Adrenal gland (tissue), 12 donors: ENCODE data around the gene PCDHB9. TPM values are rescaled to one million over a fixed set of nuclear protein-coding genes. Genes with fewer than 3 reads are reported as not detected.

ENCODE experiments used
- DNase-seq, 7 donors: peaks; one replicate each; pipeline ENCODE4 v3.0.0-alpha.2; 2019 to 2020
- H3K27ac ChIP-seq, 5 donors: fragments of 200-600 bp; sonication (generic) in 4 of 5; 1 replicate in 3 of 5; 2 replicates in 2 of 5; pipeline versions ENCODE4 v1.5.1 to v1.8.0; 2016 to 2020; ENCODE audit warnings: mild to moderate bottlenecking in 1 of 5
- H3K27me3 ChIP-seq: fragments of 200-600 bp; 2 replicates; pipeline ENCODE4 v1.8.0; 2021
- H3K36me3 ChIP-seq, 2 donors: fragments of 200-600 bp; replicated peaks in 1 of 2; 1 replicate in 1 of 2; 2 replicates in 1 of 2; pipeline versions ENCODE4 v1.5.1 to v1.8.0; 2018 to 2022
- H3K4me1 ChIP-seq, 2 donors: fragments of 200-600 bp; replicated peaks in 1 of 2; 1 replicate in 1 of 2; 2 replicates in 1 of 2; pipeline versions ENCODE4 v1.5.1 to v1.8.0; 2018 to 2021
- H3K4me3 ChIP-seq, 4 donors: fragments of 200-600 bp; sonication (generic) in 3 of 4; one replicate each; pipeline ENCODE4 v1.5.1; 2016 to 2018
- H3K9me3 ChIP-seq, 3 donors: fragments of 200-600 bp; sonication (generic) in 1 of 3; replicated peaks in 1 of 3; 1 replicate in 2 of 3; 2 replicates in 1 of 3; pipeline versions ENCODE4 v1.5.1 to v1.8.0; 2016 to 2021
- POLR2A ChIP-seq, 2 donors: fragments of 450-650 bp; IDR thresholded peaks; one replicate each; pipeline ENCODE4 v1.6.1; 2017; ENCODE audit warnings: antibody characterized with exemption in 2 of 2, mild to moderate bottlenecking in 2 of 2, moderate library complexity in 1 of 2
- WGBS, 4 donors: extraction: QIAGEN DNeasy Blood & Tissue Kit in 2 of 4; methylation state at CpG; one replicate each; pipeline versions ENCODE4 v1.1.5 to v1.1.7; 2013 to 2017; 5-methylcytosine and 5-hydroxymethylcytosine counted together
- intact Hi-C, 2 donors: fragments of 100-400 bp; cut with DNase I; formaldehyde crosslinking; loops; one replicate each; pipeline versions ENCODE4 v1.14.1 to v1.15.0; 2022 to 2023
- polyA plus RNA-seq, 3 donors: library from polyadenylated mRNA; stranded (reverse); fragments of 200-250 nt in 2 of 3; fragments of 350-450 nt in 1 of 3; fragmentation: Illumina TruSeq in 1 of 3; extraction: RNeasy Lipid Tissue Mini Kit (QIAGEN cat#74804) in 1 of 3; gene quantifications; one replicate each; pipeline ENCODE4 v1.2.3, GENCODE V29; 2013 to 2014
- total RNA-seq, 9 donors: library from RNA; depleted of rRNA in 4 of 9; stranded (reverse); fragments of >200 nt in 4 of 9; fragments of 120-200 nt in 1 of 9; fragmentation: NEBNext Ultra II Directional in 1 of 9; extraction: Animal tissue kit (Norgen Biotek cat#: 25700) in 1 of 9; gene quantifications; one replicate each; pipeline versions ENCODE4 v1.1.0 to v1.2.4, GENCODE V29; 2013 to 2023
- TF ChIP-seq, protein P1 (sequence below), 6 experiments: fragments of 450-650 bp in 4 of 6; fragments of 200-600 bp in 2 of 6; sonication (generic) in 1 of 6; IDR thresholded peaks; 1 replicate in 5 of 6; 2 replicates in 1 of 6; pipeline versions ENCODE4 v1.5.1 to v1.8.0; 2016 to 2021; ENCODE audit warnings: antibody characterized with exemption in 6 of 6, mild to moderate bottlenecking in 2 of 6, moderate library complexity in 1 of 6
- donor health status: healthy with polysubstance abuse.
- donor health status: Bipolar disorder and iron deficiency.
- donor health status: DM: yes; HTN: yes; CAD: no.
- donor health status: DM: no; HTN: no; CAD: no.
- donor health status: DM: no; HTN: no; CAD: no.
- donor health status: DM: yes; HTN: yes; CAD: no.

Gene PCDHB9
- total and polyA plus RNA-seq, 12 donors = 0.27 to 2.2 (median 0.66) TPM

DNA sequence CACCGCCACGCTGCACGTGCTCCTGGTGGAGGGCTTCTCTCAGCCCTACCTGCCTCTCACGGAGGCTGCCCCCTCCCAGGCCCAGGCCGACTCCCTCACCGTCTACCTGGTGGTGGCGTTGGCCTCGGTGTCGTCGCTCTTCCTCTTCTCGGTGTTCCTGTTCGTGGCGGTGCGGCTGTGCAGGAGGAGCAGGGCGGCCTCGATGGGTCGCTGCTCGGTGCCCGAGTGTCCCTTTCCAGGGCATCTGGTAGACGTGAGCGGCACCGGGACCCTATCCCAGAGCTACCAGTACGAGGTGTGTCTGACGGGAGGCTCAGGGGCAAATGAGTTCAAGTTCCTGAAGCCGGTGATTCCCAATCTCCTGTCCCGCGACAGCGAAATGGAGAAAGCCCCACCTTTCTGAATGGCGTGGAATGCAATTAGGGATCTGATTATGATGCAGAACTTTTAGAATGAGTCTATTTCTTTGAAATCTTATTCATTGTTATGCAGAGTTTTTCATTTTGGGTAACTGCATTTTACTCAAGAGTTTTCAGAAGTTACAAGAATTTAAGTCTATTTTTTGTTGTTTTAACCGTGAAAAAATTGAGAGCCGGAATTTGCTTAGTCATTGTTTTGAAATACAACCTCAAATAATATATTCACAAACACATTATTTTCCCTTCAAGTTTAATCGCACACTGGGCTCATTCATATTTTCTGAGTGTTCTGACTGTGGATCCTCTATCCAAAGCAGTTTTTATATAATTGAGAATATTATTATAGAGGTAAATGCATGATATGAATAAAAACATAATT is 49.8 kb downstream of the PCDHB9 start:
- Histone ChIP-seq H3K4me1 (no peaks in the 10 kb centered on the region), H3K27me3 (no peaks in the 10 kb centered on the region), H3K4me3 (no peak overlapping the region), H3K27ac (no peak overlapping the region), H3K36me3 (no peaks in the 10 kb centered on the region), H3K9me3 (peaks cover 0 to 60% (median 5%) of the 10 kb centered on the region in 3 donors)
- DNase-seq = no peak
- intact Hi-C loops = no loop called here
- TF ChIP-seq, protein P1, sequence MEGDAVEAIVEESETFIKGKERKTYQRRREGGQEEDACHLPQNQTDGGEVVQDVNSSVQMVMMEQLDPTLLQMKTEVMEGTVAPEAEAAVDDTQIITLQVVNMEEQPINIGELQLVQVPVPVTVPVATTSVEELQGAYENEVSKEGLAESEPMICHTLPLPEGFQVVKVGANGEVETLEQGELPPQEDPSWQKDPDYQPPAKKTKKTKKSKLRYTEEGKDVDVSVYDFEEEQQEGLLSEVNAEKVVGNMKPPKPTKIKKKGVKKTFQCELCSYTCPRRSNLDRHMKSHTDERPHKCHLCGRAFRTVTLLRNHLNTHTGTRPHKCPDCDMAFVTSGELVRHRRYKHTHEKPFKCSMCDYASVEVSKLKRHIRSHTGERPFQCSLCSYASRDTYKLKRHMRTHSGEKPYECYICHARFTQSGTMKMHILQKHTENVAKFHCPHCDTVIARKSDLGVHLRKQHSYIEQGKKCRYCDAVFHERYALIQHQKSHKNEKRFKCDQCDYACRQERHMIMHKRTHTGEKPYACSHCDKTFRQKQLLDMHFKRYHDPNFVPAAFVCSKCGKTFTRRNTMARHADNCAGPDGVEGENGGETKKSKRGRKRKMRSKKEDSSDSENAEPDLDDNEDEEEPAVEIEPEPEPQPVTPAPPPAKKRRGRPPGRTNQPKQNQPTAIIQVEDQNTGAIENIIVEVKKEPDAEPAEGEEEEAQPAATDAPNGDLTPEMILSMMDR (IDR thresholded peaks at IDR 0.05) = no peak
- no peak for TF ChIP-seq POLR2A (IDR thresholded peaks at IDR 0.05)
- whole genome bisulfite sequencing, 4 donors = 13 to 25% (median 18%) methylated on average over 21 to 32 of the region's 32 CpGs

Other genes starting within 250 kb of the PCDHB9 start
Only the 30 nearest of the 37 such genes appear.
- gene PCDHB1, start 135.8 kb upstream of the PCDHB9 start, total RNA-seq = under 1 TPM in 4 of 9 donors, not detected in 5; under 0.01 to 0.07 (median 0.02) TPM
- under 1 TPM in 1 of 3 donors, not detected in 2; 0.11 TPM for gene PCDHB1, start 135.8 kb upstream of the PCDHB9 start, polyA plus RNA-seq
- 1 to 10 TPM in 7 of 9 donors, under 1 TPM in 2; 0.65 to 2.8 (median 1.5) TPM for gene PCDHB2, start 92.5 kb upstream of the PCDHB9 start, total RNA-seq
- under 1 TPM; 0.24 to 0.79 (median 0.44) TPM for gene PCDHB2, start 92.5 kb upstream of the PCDHB9 start, polyA plus RNA-seq
- 1 to 10 TPM in 6 of 9 donors, under 1 TPM in 3; 0.35 to 2.2 (median 1.2) TPM for gene PCDHB3, start 86.7 kb upstream of the PCDHB9 start, total RNA-seq
- 1 to 10 TPM in 1 of 3 donors, under 1 TPM in 2; 0.20 to 1.4 (median 0.32) TPM for gene PCDHB3, start 86.7 kb upstream of the PCDHB9 start, polyA plus RNA-seq
- gene PCDHB4, start 65.3 kb upstream of the PCDHB9 start, total RNA-seq = 1 to 10 TPM in 8 of 9 donors, under 1 TPM in 1; 0.44 to 2.3 (median 1.7) TPM
- gene PCDHB4, start 65.3 kb upstream of the PCDHB9 start, polyA plus RNA-seq = 1 to 10 TPM in 1 of 3 donors, under 1 TPM in 2; 0.56 to 1.8 (median 0.88) TPM
- gene PCDHB5, start 52.0 kb upstream of the PCDHB9 start, total RNA-seq = 10 to 100 TPM in 1 of 9 donors, 1 to 10 TPM in 8; 1.1 to 10.7 (median 4.7) TPM
- 1 to 10 TPM; 1.0 to 4.5 (median 1.6) TPM for gene PCDHB5, start 52.0 kb upstream of the PCDHB9 start, polyA plus RNA-seq
- gene PCDHB6, start 37.1 kb upstream of the PCDHB9 start, total RNA-seq = 1 to 10 TPM in 2 of 9 donors, under 1 TPM in 7; 0.23 to 1.1 (median 0.83) TPM
- gene PCDHB6, start 37.1 kb upstream of the PCDHB9 start, polyA plus RNA-seq = under 1 TPM; 0.30 to 0.73 (median 0.48) TPM
- gene PCDHB7, start 14.5 kb upstream of the PCDHB9 start, total RNA-seq = 1 to 10 TPM in 6 of 9 donors, under 1 TPM in 3; 0.44 to 2.9 (median 1.6) TPM
- gene PCDHB7, start 14.5 kb upstream of the PCDHB9 start, polyA plus RNA-seq = under 1 TPM; 0.32 to 0.92 (median 0.37) TPM
- gene PCDHB8, start 9.4 kb upstream of the PCDHB9 start, total RNA-seq = 1 to 10 TPM in 4 of 9 donors, under 1 TPM in 5; 0.28 to 3.7 (median 0.99) TPM
- 1 to 10 TPM in 1 of 3 donors, under 1 TPM in 2; 0.03 to 1.3 (median 0.48) TPM for gene PCDHB8, start 9.4 kb upstream of the PCDHB9 start, polyA plus RNA-seq
- 1 to 10 TPM in 7 of 9 donors, under 1 TPM in 2; 0.39 to 3.3 (median 1.5) TPM for gene PCDHB16, start 4.8 kb upstream of the PCDHB9 start, total RNA-seq
- 1 to 10 TPM in 1 of 3 donors, under 1 TPM in 2; 0.67 to 1.4 (median 0.72) TPM for gene PCDHB16, start 4.8 kb upstream of the PCDHB9 start, polyA plus RNA-seq
- gene PCDHB10, start 5.2 kb downstream of the PCDHB9 start, total RNA-seq = 1 to 10 TPM in 3 of 9 donors, under 1 TPM in 6; 0.18 to 2.3 (median 0.61) TPM
- 1 to 10 TPM in 1 of 3 donors, under 1 TPM in 2; 0.81 to 3.0 (median 0.88) TPM for gene PCDHB10, start 5.2 kb downstream of the PCDHB9 start, polyA plus RNA-seq
- gene PCDHB11, start 12.5 kb downstream of the PCDHB9 start, total RNA-seq = 1 to 10 TPM in 7 of 9 donors, under 1 TPM in 2; 0.12 to 7.1 (median 2.5) TPM
- under 1 TPM; 0.48 to 0.81 (median 0.67) TPM for gene PCDHB11, start 12.5 kb downstream of the PCDHB9 start, polyA plus RNA-seq
- 1 to 10 TPM in 7 of 9 donors, under 1 TPM in 2; 0.50 to 3.4 (median 1.5) TPM for gene PCDHB12, start 21.6 kb downstream of the PCDHB9 start, total RNA-seq
- under 1 TPM; 0.40 to 0.97 (median 0.47) TPM for gene PCDHB12, start 21.6 kb downstream of the PCDHB9 start, polyA plus RNA-seq
- 1 to 10 TPM in 8 of 9 donors, under 1 TPM in 1; 0.72 to 7.2 (median 5.9) TPM for gene PCDHB13, start 26.8 kb downstream of the PCDHB9 start, total RNA-seq
- gene PCDHB13, start 26.8 kb downstream of the PCDHB9 start, polyA plus RNA-seq = 1 to 10 TPM; 1.3 to 5.4 (median 1.3) TPM
- gene PCDHB14, start 36.2 kb downstream of the PCDHB9 start, total RNA-seq = 1 to 10 TPM; 1.7 to 7.7 (median 3.7) TPM
- gene PCDHB14, start 36.2 kb downstream of the PCDHB9 start, polyA plus RNA-seq = 1 to 10 TPM; 1.9 to 4.1 (median 2.2) TPM
- 1 to 10 TPM in 7 of 9 donors, under 1 TPM in 2; 0.95 to 3.2 (median 1.4) TPM for gene PCDHB15, start 58.2 kb downstream of the PCDHB9 start, total RNA-seq
- 1 to 10 TPM; 1.2 to 2.2 (median 1.4) TPM for gene PCDHB15, start 58.2 kb downstream of the PCDHB9 start, polyA plus RNA-seq
- 1 to 10 TPM in 1 of 9 donors, under 1 TPM in 4, not detected in 4; 0.43 to 1.5 (median 0.53) TPM for gene SLC25A2, start 116.9 kb downstream of the PCDHB9 start, total RNA-seq
- under 1 TPM in 2 of 3 donors, not detected in 1; 0.07 to 0.72 TPM for gene SLC25A2, start 116.9 kb downstream of the PCDHB9 start, polyA plus RNA-seq
- gene TAF7, start 133.6 kb downstream of the PCDHB9 start, total RNA-seq = 100 to 1,000 TPM in 1 of 9 donors, 10 to 100 TPM in 8; 38.0 to 111 (median 70.9) TPM
- gene TAF7, start 133.6 kb downstream of the PCDHB9 start, polyA plus RNA-seq = 100 to 1,000 TPM in 1 of 3 donors, 10 to 100 TPM in 2; 23.9 to 132 (median 29.7) TPM
- under 1 TPM; 0.09 to 0.96 (median 0.28) TPM for gene PCDHGA1, start 143.4 kb downstream of the PCDHB9 start, total RNA-seq
- under 1 TPM; 0.13 to 0.60 (median 0.32) TPM for gene PCDHGA1, start 143.4 kb downstream of the PCDHB9 start, polyA plus RNA-seq
- gene PCDHGA2, start 151.6 kb downstream of the PCDHB9 start, total RNA-seq = 1 to 10 TPM in 8 of 9 donors, under 1 TPM in 1; 0.91 to 6.1 (median 2.6) TPM
- 1 to 10 TPM in 1 of 3 donors, under 1 TPM in 2; 0.27 to 2.1 (median 0.56) TPM for gene PCDHGA2, start 151.6 kb downstream of the PCDHB9 start, polyA plus RNA-seq
- gene PCDHGA3, start 156.7 kb downstream of the PCDHB9 start, total RNA-seq = 1 to 10 TPM; 1.0 to 6.2 (median 3.0) TPM
- 1 to 10 TPM in 1 of 3 donors, under 1 TPM in 2; 0.27 to 1.5 (median 0.80) TPM for gene PCDHGA3, start 156.7 kb downstream of the PCDHB9 start, polyA plus RNA-seq
- 10 to 100 TPM in 2 of 9 donors, 1 to 10 TPM in 7; 1.6 to 16.1 (median 3.1) TPM for gene PCDHGB1, start 162.9 kb downstream of the PCDHB9 start, total RNA-seq
- gene PCDHGB1, start 162.9 kb downstream of the PCDHB9 start, polyA plus RNA-seq = 1 to 10 TPM in 1 of 3 donors, under 1 TPM in 2; 0.20 to 2.2 (median 0.88) TPM
- gene PCDHGA4, start 167.9 kb downstream of the PCDHB9 start, total RNA-seq = 1 to 10 TPM in 8 of 9 donors, under 1 TPM in 1; 0.97 to 9.5 (median 4.3) TPM
- gene PCDHGA4, start 167.9 kb downstream of the PCDHB9 start, polyA plus RNA-seq = 1 to 10 TPM in 1 of 3 donors, under 1 TPM in 2; 0.20 to 2.4 (median 0.64) TPM
- gene PCDHGB2, start 172.8 kb downstream of the PCDHB9 start, total RNA-seq = 1 to 10 TPM; 1.6 to 6.3 (median 3.4) TPM
- gene PCDHGB2, start 172.8 kb downstream of the PCDHB9 start, polyA plus RNA-seq = 1 to 10 TPM in 1 of 3 donors, under 1 TPM in 2; 0.10 to 1.8 (median 0.88) TPM
- 1 to 10 TPM in 8 of 9 donors, under 1 TPM in 1; 0.42 to 5.9 (median 2.0) TPM for gene PCDHGA5, start 177.0 kb downstream of the PCDHB9 start, total RNA-seq
- gene PCDHGA5, start 177.0 kb downstream of the PCDHB9 start, polyA plus RNA-seq = under 1 TPM; 0.24 to 0.80 (median 0.79) TPM
- 1 to 10 TPM; 1.4 to 7.1 (median 3.1) TPM for gene PCDHGB3, start 183.1 kb downstream of the PCDHB9 start, total RNA-seq
- gene PCDHGB3, start 183.1 kb downstream of the PCDHB9 start, polyA plus RNA-seq = 1 to 10 TPM in 1 of 3 donors, under 1 TPM in 2; 0.03 to 1.0 (median 0.70) TPM
- 1 to 10 TPM; 1.8 to 6.6 (median 2.9) TPM for gene PCDHGA6, start 186.7 kb downstream of the PCDHB9 start, total RNA-seq
- gene PCDHGA6, start 186.7 kb downstream of the PCDHB9 start, polyA plus RNA-seq = 1 to 10 TPM in 2 of 3 donors, under 1 TPM in 1; 0.57 to 2.1 (median 1.4) TPM
- 1 to 10 TPM in 8 of 9 donors, under 1 TPM in 1; 0.91 to 5.0 (median 1.9) TPM for gene PCDHGA7, start 195.6 kb downstream of the PCDHB9 start, total RNA-seq
- gene PCDHGA7, start 195.6 kb downstream of the PCDHB9 start, polyA plus RNA-seq = 1 to 10 TPM in 1 of 3 donors, under 1 TPM in 2; 0.37 to 1.4 (median 0.59) TPM
- gene PCDHGB4, start 200.5 kb downstream of the PCDHB9 start, total RNA-seq = 1 to 10 TPM; 3.3 to 9.1 (median 4.8) TPM
- 1 to 10 TPM in 1 of 3 donors, under 1 TPM in 2; 0.27 to 2.2 (median 0.72) TPM for gene PCDHGB4, start 200.5 kb downstream of the PCDHB9 start, polyA plus RNA-seq
- gene PCDHGA8, start 205.5 kb downstream of the PCDHB9 start, total RNA-seq = 1 to 10 TPM in 4 of 9 donors, under 1 TPM in 5; 0.06 to 4.0 (median 0.94) TPM
- under 1 TPM; 0.15 to 0.48 (median 0.17) TPM for gene PCDHGA8, start 205.5 kb downstream of the PCDHB9 start, polyA plus RNA-seq
- 10 to 100 TPM in 5 of 9 donors, 1 to 10 TPM in 4; 5.2 to 15.3 (median 11.7) TPM for gene PCDHGB5, start 210.8 kb downstream of the PCDHB9 start, total RNA-seq
- 1 to 10 TPM in 2 of 3 donors, under 1 TPM in 1; 0.40 to 4.5 (median 1.2) TPM for gene PCDHGB5, start 210.8 kb downstream of the PCDHB9 start, polyA plus RNA-seq